Mononuclear cell (primary cell): ENCODE data around the gene WNT1. TPM values are rescaled to one million over a fixed set of nuclear protein-coding genes. Genes with fewer than 3 reads are reported as not detected.
A peak's percentile ranks its signal among the peaks of the same experiment; 100 is the strongest.

Experiments
- H3K27me3 ChIP-seq: 2 replicates; pipeline ENCODE4 v1.6.0; 2011; ENCODE audit warnings: low read length, control low read depth; ENCODE audit not compliant: insufficient read depth
- H3K4me1 ChIP-seq: 2 replicates; pipeline ENCODE4 v1.5.1; 2011; ENCODE audit warnings: mild to moderate bottlenecking, low read length, control low read depth; ENCODE audit not compliant: insufficient read depth
- H3K4me3 ChIP-seq: 2 replicates; pipeline ENCODE4 v1.5.1; 2011; ENCODE audit warnings: mild to moderate bottlenecking, low read length, moderate library complexity
- H3K9me3 ChIP-seq: 2 replicates; pipeline ENCODE4 v1.5.1; 2011; ENCODE audit warnings: low read depth, mild to moderate bottlenecking, control low read depth, low read length
- total RNA-seq: library from RNA; depleted of rRNA; stranded (reverse); fragments of >200 nt; gene quantifications from one replicate; pipeline ENCODE4 v1.2.3, GENCODE V29; 2012

WNT1 gene
- total RNA-seq, 1 donor: 0.10 TPM

- peaks cover 59% of the 10 kb centered on the region for H3K27me3 ChIP-seq
- H3K9me3 ChIP-seq: no peaks in the 10 kb centered on the region
- no peak overlapping the region for H3K4me3 ChIP-seq
- peaks cover 49% of the 10 kb centered on the region for H3K4me1 ChIP-seq
Measured at GRCh38 chr12:48970702-48971334, 7.3 kb upstream of the WNT1 start.

GRCh38 chr12:48972213-48972951, 5.7 kb upstream of the WNT1 start:
- no peaks in the 10 kb centered on the region for H3K9me3 ChIP-seq
- peaks cover 54% of the 10 kb centered on the region for H3K4me1 ChIP-seq
- H3K4me3 ChIP-seq: no peak overlapping the region
- H3K27me3 ChIP-seq: peaks cover 72% of the 10 kb centered on the region

- peaks cover 60% of the 10 kb centered on the region for H3K4me1 ChIP-seq
Measured at GRCh38 chr12:48972952-48973483, 5.1 kb upstream of the WNT1 start.

GRCh38 chr12:48973531-48973930, 4.6 kb upstream of the WNT1 start:
- no peak overlapping the region for H3K4me3 ChIP-seq
- no peaks in the 10 kb centered on the region for H3K9me3 ChIP-seq
- peaks cover 65% of the 10 kb centered on the region for H3K4me1 ChIP-seq
- H3K27me3 ChIP-seq: peaks cover 83% of the 10 kb centered on the region

More at GRCh38 chr12:48972952-48973483, 5.1 kb upstream of the WNT1 start:
- no peaks in the 10 kb centered on the region for H3K9me3 ChIP-seq
- peaks cover 78% of the 10 kb centered on the region for H3K27me3 ChIP-seq
- H3K4me3 ChIP-seq: no peak overlapping the region

- Histone ChIP-seq H3K9me3 (no peaks in the 10 kb centered on the region), H3K4me3 (no peak overlapping the region), H3K27me3 (peaks cover 88% of the 10 kb centered on the region), H3K4me1 (peaks cover 71% of the 10 kb centered on the region)
Measured at GRCh38 chr12:48973941-48974673, 4.0 kb upstream of the WNT1 start.

- Histone ChIP-seq H3K9me3 (no peaks in the 10 kb centered on the region), H3K4me3 (no peak overlapping the region), H3K4me1 (peaks cover 63% of the 10 kb centered on the region)
Measured at GRCh38 chr12:48977290-48978281, 536 bp upstream of the WNT1 start.

GRCh38 chr12:48978741-48979601, 849 bp downstream of the WNT1 start:
- H3K4me3 ChIP-seq: peak overlapping the region; percentile 30
- peaks cover 51% of the 10 kb centered on the region for H3K4me1 ChIP-seq
- H3K27me3 ChIP-seq: peaks cover 88% of the 10 kb centered on the region
- H3K9me3 ChIP-seq: no peaks in the 10 kb centered on the region

More at GRCh38 chr12:48977290-48978281, 536 bp upstream of the WNT1 start:
- H3K27me3 ChIP-seq: peaks cover 91% of the 10 kb centered on the region

GRCh38 chr12:48979602-48980388, 1.7 kb downstream of the WNT1 start:
- no peaks in the 10 kb centered on the region for H3K9me3 ChIP-seq
- H3K4me3 ChIP-seq: peak overlapping the region; percentile 30
- peaks cover 85% of the 10 kb centered on the region for H3K27me3 ChIP-seq
- peaks cover 48% of the 10 kb centered on the region for H3K4me1 ChIP-seq

- H3K4me3 ChIP-seq: peak overlapping the region; percentile 30
- H3K4me1 ChIP-seq: peaks cover 48% of the 10 kb centered on the region
- peaks cover 84% of the 10 kb centered on the region for H3K27me3 ChIP-seq
- no peaks in the 10 kb centered on the region for H3K9me3 ChIP-seq
Measured at GRCh38 chr12:48980389-48980952, 2.3 kb downstream of the WNT1 start.

GRCh38 chr12:48980953-48981756, 3.0 kb downstream of the WNT1 start:
- Histone ChIP-seq H3K4me1 (peaks cover 48% of the 10 kb centered on the region), H3K27me3 (peaks cover 79% of the 10 kb centered on the region), H3K9me3 (no peaks in the 10 kb centered on the region), H3K4me3 (no peak overlapping the region)

- H3K4me3 ChIP-seq: no peak overlapping the region
- peaks cover 48% of the 10 kb centered on the region for H3K4me1 ChIP-seq
- no peaks in the 10 kb centered on the region for H3K9me3 ChIP-seq
- peaks cover 75% of the 10 kb centered on the region for H3K27me3 ChIP-seq
Measured at GRCh38 chr12:48981757-48982157, 3.6 kb downstream of the WNT1 start.
